Hepatocyte (in vitro differentiated cells): ENCODE results near the gene RPL28.

Experiments
- CTCF ChIP-seq: fragments of 200-600 bp; sonication (generic); IDR thresholded peaks from 2 replicates; pipeline ENCODE4 v1.5.1; 2016; ENCODE audit warnings: antibody characterized with exemption, mild to moderate bottlenecking; ENCODE audit not compliant: poor library complexity
- EZH2 ChIP-seq: fragments of 200-600 bp; sonication (generic); IDR thresholded peaks from 2 replicates; pipeline ENCODE4 v1.6.1; 2016; ENCODE audit warnings: antibody characterized with exemption, mild to moderate bottlenecking, borderline replicate concordance
- EZH2phosphoT487 ChIP-seq: fragments of 200-600 bp; sonication (generic); IDR thresholded peaks from one replicate; pipeline ENCODE4 v1.6.1; 2018; ENCODE audit warnings: antibody characterized with exemption, mild to moderate bottlenecking, low read depth, moderate library complexity; ENCODE audit not compliant: unreplicated experiment, severe bottlenecking

GRCh38 chr19:55376241-55376933, 9.3 kb upstream of the RPL28 start, which contains the start of gene TMEM190:
- TF ChIP-seq EZH2 = no peak
- TF ChIP-seq CTCF = no peak
- TF ChIP-seq EZH2phosphoT487 = no peak
